ENCODE results near the gene ACER3.

- TF ChIP-seq EZH2phosphoT487 (IDR thresholded peaks at IDR 0.05; ENCODE audit: low read depth, severe bottlenecking, unreplicated experiment) (no peak), CTCF (IDR thresholded peaks at IDR 0.05; ENCODE audit: poor library complexity) (no peak)
Measured at GRCh38 chr11:77059806-77060205, 199.1 kb downstream of the ACER3 start.

Data from hepatocyte (in vitro differentiated cells).